Measurements from ENCODE around the gene ELMO3.

Gene ELMO3, protein sequence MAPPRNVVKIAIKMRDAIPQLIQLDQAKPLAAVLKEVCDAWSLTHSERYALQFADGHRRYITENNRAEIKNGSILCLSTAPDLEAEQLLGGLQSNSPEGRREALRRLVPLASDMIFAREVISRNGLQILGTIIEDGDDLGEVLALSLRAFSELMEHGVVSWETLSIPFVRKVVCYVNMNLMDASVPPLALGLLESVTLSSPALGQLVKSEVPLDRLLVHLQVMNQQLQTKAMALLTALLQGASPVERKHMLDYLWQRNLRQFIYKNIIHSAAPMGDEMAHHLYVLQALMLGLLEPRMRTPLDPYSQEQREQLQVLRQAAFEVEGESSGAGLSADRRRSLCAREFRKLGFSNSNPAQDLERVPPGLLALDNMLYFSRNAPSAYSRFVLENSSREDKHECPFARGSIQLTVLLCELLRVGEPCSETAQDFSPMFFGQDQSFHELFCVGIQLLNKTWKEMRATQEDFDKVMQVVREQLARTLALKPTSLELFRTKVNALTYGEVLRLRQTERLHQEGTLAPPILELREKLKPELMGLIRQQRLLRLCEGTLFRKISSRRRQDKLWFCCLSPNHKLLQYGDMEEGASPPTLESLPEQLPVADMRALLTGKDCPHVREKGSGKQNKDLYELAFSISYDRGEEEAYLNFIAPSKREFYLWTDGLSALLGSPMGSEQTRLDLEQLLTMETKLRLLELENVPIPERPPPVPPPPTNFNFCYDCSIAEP

DNA sequence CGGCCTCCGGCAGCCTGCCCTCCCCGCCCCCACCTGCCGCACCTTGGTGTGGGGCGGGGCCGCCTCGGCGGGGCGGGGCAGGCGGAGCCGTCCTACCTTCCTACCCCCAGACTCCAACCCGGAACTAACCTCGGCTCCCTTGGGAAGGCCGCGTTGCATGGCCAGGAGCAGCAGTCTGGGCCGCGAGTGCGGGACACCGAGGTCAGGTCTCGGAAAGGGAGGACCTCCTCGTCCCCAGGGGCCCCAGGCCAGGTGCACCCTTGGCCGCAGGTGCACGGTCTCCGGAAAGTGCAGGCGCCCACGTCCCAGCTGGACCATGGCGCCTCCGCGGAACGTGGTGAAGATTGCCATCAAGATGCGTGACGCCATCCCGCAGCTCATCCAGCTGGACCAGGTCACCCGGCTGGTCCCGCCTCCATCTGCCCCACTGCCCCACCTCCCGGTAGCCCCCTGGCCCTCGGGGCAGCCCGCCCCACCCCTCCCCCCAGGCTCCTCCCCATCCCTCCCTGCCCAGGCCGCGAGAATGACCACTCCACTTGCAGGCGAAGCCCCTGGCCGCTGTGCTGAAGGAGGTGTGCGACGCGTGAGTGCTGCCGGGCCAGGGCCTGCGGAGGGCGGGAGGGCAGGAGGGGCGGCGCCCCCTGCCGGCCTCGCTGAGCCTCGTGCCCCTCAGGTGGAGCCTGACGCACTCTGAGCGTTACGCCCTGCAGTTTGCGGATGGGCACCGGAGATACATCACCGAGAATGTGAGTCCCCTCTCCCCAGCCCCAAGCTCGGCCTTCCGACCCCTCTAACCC lies at the start of gene ELMO3:
ELMO3 (plus strand) TSS at position 121 of the 797 bp plus-strand sequence; CDS start at position 317, 196 bp downstream.
- H3K4me3 Mint-ChIP-seq = no peak within 1 kb of the TSS
- DNase-seq (no peak), ATAC-seq (no peak)
- peaks cover 13% of the 10 kb centered on the region for H3K4me1 Mint-ChIP-seq
- H3K9me3 Mint-ChIP-seq = no peaks in the 10 kb centered on the region
- no peak within 1 kb of the TSS for H3K27ac Mint-ChIP-seq
- peaks cover 36% of the 10 kb centered on the region for H3K36me3 Mint-ChIP-seq (ENCODE audit: low read depth)
- no peaks in the 10 kb centered on the region for H3K27me3 Mint-ChIP-seq

DNA sequence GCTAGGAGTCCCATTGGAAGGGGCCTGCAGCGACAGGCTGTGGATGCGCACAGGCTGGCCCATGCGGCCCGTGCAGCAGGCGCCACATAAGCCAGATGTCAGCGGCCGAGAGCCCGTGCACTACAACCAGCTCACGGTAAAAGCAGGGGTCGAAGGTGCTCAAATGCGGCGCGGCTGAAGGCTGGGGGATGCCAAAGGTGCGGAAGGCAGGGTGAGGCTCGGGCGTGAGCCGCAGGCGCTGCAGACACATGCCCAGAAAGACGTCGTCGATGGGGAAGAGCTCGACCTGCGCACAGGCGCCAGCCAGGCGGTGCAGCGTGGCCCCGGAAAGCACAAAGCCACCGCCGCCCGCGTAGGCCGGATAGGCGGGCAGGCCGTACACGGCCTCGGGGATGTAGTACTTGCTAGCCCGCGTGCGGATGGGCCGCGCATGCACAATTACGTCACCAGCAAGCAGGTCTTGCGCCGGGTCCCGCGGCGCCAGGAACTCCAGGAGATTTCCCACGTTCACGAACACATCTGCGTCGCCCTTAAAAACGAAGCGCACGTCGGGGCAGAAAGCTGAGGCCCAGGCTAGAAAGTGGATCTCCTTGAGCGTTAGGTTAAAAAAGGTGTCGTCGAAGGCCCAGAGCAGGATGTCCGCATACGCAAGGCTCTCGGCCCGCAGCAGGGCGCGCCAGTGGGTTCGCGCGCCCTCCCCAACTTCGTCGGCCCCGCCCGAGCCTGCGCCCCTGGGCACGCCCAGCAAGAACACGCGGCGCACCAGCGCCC lies 49.5 kb upstream of the ELMO3 start:
- Mint-ChIP-seq H3K4me1 (peaks cover 15% of the 10 kb centered on the region), H3K36me3 (ENCODE audit: low read depth) (peaks cover 20% of the 10 kb centered on the region)
- ATAC-seq = no peak

DNA sequence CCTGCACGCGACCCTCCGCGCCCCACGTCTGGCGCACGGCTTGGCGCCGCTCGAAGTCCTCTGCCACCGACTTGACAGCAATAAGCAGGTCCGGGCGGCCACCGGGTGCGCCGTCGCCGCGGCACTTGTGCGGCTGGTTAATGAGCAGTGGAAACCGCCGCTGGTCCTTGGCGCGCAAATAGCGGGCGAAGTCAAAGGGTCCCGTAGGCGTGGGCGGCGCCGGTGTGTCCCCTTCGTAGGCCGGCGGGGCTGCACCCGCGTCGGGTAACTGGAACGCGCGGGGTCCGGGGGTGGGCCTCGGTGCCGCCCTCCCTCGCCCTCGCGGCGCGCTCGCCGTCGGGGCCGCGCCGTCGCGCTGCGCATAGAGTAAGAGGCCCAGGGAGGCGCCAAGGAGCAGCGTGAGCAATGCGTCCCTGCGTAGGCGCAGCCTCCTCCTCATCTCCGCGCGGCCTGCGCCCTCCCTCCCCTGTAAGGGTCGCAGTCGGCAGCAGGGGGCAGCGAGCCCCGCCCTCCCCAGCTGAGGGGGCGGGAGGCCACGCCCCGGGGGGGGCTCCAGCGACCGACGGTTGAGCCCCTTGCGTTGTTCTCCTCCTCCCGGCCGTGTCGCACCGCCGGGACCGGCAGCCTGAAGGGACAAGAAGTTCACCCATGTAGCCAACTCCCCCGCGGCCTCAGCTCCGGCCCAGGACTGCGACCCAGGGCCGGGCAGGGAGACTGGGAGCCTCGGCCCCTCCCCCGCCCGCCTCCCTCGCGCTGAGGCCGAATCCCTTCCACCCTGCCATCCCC lies 48.7 kb upstream of the ELMO3 start:
- ATAC-seq (peak; percentile 64), DNase-seq (peak; percentile 54)
- H3K27ac Mint-ChIP-seq = no peak overlapping the region
- H3K4me1 Mint-ChIP-seq = peaks cover 16% of the 10 kb centered on the region
- H3K4me3 Mint-ChIP-seq = peak overlapping the region; percentile 63
- peaks cover 16% of the 10 kb centered on the region for H3K36me3 Mint-ChIP-seq (ENCODE audit: low read depth)
- H3K27me3 Mint-ChIP-seq = peaks cover 19% of the 10 kb centered on the region
- no peaks in the 10 kb centered on the region for H3K9me3 Mint-ChIP-seq

More for the DNA sequence above, 49.5 kb upstream of the ELMO3 start:
- no peaks in the 10 kb centered on the region for H3K9me3 Mint-ChIP-seq
- DNase-seq = no peak
- no peak overlapping the region for H3K4me3 Mint-ChIP-seq
- peaks cover 18% of the 10 kb centered on the region for H3K27me3 Mint-ChIP-seq
- H3K27ac Mint-ChIP-seq = no peak overlapping the region

- Mint-ChIP-seq H3K4me1 (peaks cover 19% of the 10 kb centered on the region), H3K27ac (no peak within 1 kb of the TSS), H3K36me3 (ENCODE audit: low read depth) (peaks cover 16% of the 10 kb centered on the region), H3K9me3 (no peaks in the 10 kb centered on the region), H3K27me3 (peaks cover 21% of the 10 kb centered on the region), H3K4me3 (peak within 1 kb of the TSS; percentile 63)
- DNase-seq (peak; percentile 41), ATAC-seq (peak; percentile 38)
These were observed 48.0 kb upstream of the ELMO3 start, which contains the start of gene B3GNT9 for GRCh38 chr16:67150833-67151396. Gene B3GNT9 (minus strand): TSS chr16:67150998. CDS start chr16:67150485, 513 bp downstream.

- Mint-ChIP-seq H3K27ac (no peak overlapping the region), H3K9me3 (no peaks in the 10 kb centered on the region), H3K36me3 (ENCODE audit: low read depth) (peaks cover 16% of the 10 kb centered on the region), H3K27me3 (peaks cover 21% of the 10 kb centered on the region), H3K4me3 (no peak overlapping the region), H3K4me1 (peaks cover 23% of the 10 kb centered on the region)
- peak; percentile 7 for DNase-seq
- ATAC-seq = no peak
These were observed 47.4 kb upstream of the ELMO3 start for GRCh38 chr16:67151431-67152097.

GRCh38 chr16:67154578-67155294 lies 44.2 kb upstream of the ELMO3 start:
- DNase-seq = no peak
- H3K4me1 Mint-ChIP-seq = peaks cover 39% of the 10 kb centered on the region
- no peaks in the 10 kb centered on the region for H3K36me3 Mint-ChIP-seq (ENCODE audit: low read depth)
- H3K4me3 Mint-ChIP-seq = no peak overlapping the region
- ATAC-seq = no peak
- H3K9me3 Mint-ChIP-seq = no peaks in the 10 kb centered on the region
- H3K27ac Mint-ChIP-seq = no peak overlapping the region
- peaks cover 19% of the 10 kb centered on the region for H3K27me3 Mint-ChIP-seq

- H3K36me3 Mint-ChIP-seq (ENCODE audit: low read depth) = no peaks in the 10 kb centered on the region
- H3K4me3 Mint-ChIP-seq = peak overlapping the region; percentile 46
- ATAC-seq (peak; percentile 50), DNase-seq (peak; percentile 85)
- peaks cover 41% of the 10 kb centered on the region for H3K4me1 Mint-ChIP-seq
- H3K27me3 Mint-ChIP-seq = peaks cover 19% of the 10 kb centered on the region
- no peaks in the 10 kb centered on the region for H3K9me3 Mint-ChIP-seq
- H3K27ac Mint-ChIP-seq = no peak overlapping the region
These were observed 43.4 kb upstream of the ELMO3 start for GRCh38 chr16:67155295-67156142.

- Mint-ChIP-seq H3K4me1 (peaks cover 43% of the 10 kb centered on the region), H3K4me3 (no peak overlapping the region), H3K36me3 (ENCODE audit: low read depth) (no peaks in the 10 kb centered on the region), H3K9me3 (no peaks in the 10 kb centered on the region), H3K27ac (no peak overlapping the region), H3K27me3 (peaks cover 16% of the 10 kb centered on the region)
- no peak for ATAC-seq
- DNase-seq = peak; percentile 10
These were observed 42.6 kb upstream of the ELMO3 start for GRCh38 chr16:67156143-67156844.

DNA sequence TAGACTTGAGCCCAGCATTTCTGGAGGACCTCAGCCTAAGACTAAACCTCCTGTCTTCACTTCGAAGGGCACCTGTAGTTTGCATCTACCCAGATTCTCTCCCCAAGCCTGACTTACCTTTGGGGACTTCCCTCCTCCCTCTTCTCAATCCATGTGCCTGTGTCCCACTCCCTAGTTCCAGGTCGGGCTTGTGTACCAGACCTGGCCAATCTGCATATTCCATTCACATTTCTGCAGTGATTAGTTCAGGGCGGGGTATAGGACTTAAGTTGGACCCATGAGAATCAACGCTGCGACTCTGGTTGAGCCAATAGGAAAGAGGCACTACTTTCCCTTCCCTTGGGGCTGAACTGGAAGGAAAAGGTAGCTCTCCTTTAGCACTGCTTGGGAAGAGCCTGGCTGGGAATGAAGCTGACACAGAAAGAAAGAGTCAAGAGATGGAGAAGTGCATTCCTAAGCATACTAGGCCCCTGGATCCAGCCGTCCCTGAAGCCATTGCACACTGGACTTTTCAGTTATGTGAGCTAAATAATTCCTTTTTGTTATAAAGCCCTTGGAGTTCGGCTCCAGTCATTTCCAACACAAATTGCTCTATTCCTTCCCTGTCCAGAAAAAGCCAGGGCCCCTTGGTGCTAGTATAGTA lies 41.7 kb upstream of the ELMO3 start:
- ATAC-seq (no peak), DNase-seq (no peak)
- peaks cover under 1% of the 10 kb centered on the region for H3K36me3 Mint-ChIP-seq (ENCODE audit: low read depth)
- peaks cover 18% of the 10 kb centered on the region for H3K27me3 Mint-ChIP-seq
- H3K27ac Mint-ChIP-seq = peak overlapping the region; percentile 36
- no peak overlapping the region for H3K4me3 Mint-ChIP-seq
- peaks cover 47% of the 10 kb centered on the region for H3K4me1 Mint-ChIP-seq
- no peaks in the 10 kb centered on the region for H3K9me3 Mint-ChIP-seq

DNA sequence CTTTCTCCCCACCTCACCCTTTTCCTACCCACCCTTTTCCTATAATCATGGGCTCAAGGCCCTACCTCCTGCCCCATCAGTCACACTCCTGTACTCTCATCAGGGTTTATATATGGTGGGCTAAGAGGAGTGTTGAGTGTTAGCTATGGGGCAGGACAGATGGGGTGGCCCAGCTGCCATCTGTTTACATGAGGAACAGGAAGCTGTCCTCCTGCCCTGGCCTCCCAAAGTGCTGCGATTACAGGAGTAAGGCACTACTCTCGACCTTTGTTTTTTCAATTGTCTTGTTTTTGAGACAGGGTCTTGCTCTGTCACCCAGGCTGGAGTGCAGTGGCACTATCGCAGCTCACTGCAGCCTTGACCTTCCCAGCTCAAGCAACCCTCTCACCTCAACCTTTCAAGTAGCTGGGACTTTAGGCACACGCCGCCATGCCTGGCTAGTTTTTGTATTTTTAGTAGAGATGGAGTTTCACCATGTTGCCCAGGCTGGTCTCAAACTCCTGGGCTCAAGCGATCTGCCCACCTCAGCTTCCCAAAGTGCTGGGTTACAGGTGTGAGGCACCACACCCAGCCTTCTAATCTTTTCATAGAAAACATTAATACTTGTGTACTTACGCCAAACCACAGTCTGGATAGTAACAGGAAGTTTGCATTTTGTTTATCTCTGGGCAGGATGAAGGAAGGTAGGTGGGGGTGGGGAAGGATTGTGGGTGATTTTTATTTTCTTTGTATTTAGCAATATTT lies 40.9 kb upstream of the ELMO3 start:
- Mint-ChIP-seq H3K36me3 (ENCODE audit: low read depth) (peaks cover 4% of the 10 kb centered on the region), H3K27ac (peak overlapping the region; percentile 79), H3K27me3 (peaks cover 17% of the 10 kb centered on the region), H3K4me1 (peaks cover 51% of the 10 kb centered on the region), H3K4me3 (peak overlapping the region; percentile 86), H3K9me3 (no peaks in the 10 kb centered on the region)
- DNase-seq = no peak
- no peak for ATAC-seq

Measured in activated naive CD8-positive, alpha-beta T cell treated with anti-CD3 and anti-CD28 coated beads, Interleukin-2, amount 50 U/mL, for 24 hours (primary cell).